Skeletal muscle cell (primary cell): ENCODE results near the gene GABRB1.

Source experiments
- DNase-seq: peaks from one replicate; pipeline ENCODE4 v3.0.0-alpha.2; 2010; ENCODE audit warnings: low read depth
- H3K4me3 ChIP-seq: 2 replicates; pipeline ENCODE4 v1.5.1; 2011; ENCODE audit warnings: low read depth, mild to moderate bottlenecking, control low read depth, low read length, moderate library complexity

GABRB1 gene

DNA sequence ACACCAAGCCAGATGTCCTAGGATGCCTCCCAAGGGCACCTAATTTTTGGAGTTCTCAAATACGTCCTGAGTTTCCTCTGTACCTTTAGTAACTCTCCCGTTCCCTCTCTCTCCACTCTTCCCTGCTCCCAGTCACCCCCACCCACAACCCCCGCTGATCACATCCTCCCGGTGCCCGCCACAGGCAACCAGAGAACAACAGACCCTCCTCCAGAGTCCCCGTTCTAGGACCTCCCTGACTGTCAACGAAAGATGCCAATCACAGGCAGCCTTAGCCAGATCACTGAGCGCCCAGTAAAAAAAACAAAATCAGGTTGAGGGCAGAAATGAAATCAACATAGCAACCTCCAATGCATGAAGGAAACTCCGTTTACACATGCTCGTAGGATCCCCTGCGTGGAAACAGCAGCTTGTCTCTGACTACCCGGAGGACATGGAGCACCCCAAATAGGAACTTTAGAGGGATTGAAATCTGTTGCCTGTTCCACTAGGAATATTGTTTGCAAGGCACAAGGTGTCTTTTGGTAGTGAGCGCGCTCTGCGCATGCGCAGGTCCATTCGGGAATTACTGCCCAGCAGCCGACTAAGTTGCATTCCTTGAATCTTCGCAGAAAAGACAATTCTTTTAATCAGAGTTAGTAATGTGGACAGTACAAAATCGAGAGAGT, at the start of gene GABRB1:
Gene GABRB1, plus strand, starts transcription at position 557 of the 668 bp plus-strand sequence.
- peak within 1 kb of the TSS; percentile 51 for H3K4me3 ChIP-seq
- DNase-seq: no peak

DNA sequence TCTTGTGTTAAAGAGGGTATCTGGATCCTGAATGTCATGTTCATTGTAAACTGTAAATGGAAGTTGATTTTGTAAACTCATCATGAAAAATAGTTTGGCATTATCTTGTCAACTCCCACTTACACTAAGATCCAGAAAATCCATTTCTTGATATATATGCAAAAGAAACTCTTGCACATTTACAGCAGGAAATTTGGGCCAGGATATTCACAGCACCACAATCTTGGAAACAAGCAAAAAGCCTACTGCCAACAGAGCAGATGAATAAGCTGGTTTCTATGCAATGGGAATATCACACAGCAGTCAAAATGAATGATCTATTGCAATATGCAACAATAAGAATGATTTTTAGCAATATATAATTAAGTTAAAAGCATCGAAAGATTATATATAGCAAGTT, 46.6 kb upstream of the GABRB1 start:
- DNase-seq: no peak
- H3K4me3 ChIP-seq: no peak overlapping the region

DNA sequence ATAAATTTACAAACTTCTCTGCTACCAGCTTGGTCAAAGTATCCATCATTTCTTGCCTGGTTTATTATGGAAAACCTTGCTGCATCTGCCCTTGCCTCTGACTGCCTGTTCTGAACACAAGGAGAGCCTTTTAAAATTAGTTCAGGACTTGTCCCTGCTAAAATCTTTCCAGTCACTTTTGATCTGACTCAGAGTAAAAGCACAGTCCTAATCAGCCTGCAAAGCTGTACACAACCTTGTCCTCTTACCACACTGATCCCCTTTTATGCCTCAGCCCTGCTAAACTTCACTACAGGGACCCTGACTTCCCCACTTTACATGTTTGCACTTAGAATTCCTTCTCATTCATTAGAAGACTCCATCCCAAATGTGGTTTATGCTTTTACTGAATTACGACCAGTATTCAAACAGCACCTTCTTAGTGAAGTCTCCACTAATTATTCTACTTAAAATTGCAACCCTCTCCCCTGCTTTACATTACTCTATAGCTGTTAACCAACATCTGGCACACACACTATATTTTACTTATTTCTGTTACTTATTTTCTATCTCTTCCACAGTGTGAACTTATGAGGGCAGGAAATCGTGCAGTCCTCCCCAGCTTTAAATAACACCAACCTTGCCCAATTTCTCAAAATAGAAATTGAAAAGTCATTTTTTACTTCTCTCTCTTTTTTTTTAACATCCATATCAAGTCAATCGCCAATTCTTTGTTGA, 44.3 kb upstream of the GABRB1 start:
- DNase-seq: no peak
- H3K4me3 ChIP-seq: no peak overlapping the region

DNA sequence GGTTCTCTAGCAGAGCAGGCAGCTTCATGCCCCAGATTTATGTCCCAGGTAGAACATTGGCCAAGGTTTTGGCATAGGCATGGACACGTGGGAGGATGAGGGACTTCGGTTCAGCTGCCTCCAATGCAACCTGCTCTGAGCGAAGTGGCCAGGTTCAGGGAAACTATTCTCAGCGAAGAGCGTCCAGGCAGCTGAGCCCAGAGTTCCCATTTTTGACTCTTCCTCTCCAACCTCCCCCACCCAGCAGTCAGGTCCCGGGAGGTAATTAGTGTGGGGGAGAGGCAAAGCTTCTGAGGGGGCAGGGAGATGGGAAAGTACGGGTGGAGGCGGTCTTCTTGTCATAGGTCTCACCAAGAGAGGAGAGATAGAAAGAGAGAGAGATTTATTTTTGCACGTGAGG, 39.0 kb upstream of the GABRB1 start:
- no peak overlapping the region for H3K4me3 ChIP-seq
- DNase-seq: no peak

DNA sequence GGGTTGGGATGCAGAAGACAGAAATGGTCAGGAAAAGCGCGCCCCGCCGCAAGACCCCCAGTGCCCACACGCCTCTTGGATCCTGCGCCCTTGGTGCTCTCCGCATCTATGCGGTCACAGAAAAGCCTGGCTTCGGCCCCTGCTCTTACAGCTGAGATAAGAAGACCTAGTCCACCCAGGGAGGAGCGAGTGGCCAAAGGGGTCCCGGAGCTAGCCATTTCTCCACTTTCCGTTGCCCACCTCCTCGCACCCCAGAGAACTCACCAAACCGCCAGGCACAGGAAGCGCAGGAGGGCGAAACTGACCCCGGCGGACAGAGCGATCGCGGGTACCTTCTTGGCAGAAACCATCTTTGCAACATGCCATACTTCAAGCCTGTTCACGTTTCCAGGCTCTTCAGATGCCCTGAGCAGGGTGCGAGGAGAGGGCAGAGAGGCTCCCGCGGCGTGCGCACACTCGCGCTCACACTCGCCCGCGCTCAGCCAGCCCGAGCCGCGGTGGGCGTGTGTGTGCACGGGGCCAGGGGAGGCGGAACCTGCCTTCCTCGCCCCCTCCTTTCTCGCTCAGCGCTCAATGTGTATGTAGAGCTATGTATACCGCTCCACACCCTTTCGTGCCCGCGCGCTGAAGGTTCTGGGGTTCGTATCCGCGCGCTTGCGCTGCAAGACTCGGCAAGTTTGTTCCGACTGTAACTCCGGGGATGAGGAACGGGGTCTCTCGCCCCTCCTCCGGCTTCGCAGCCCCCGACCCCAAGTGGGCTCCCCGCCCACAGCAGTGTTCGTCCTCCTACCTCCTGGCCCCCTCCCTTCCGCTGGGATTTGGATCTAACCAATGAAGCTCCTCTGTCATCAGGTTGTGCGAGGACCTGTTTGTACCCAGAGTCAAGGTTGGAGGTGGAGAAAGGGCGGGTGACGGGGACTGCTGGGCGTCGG, 38.0 kb upstream of the GABRB1 start, which contains the start of gene GABRA4:
Gene GABRA4, minus strand, starts transcription at position 507 of the 932 bp plus-strand sequence. Its CDS starts 157 bp downstream, at position 350.
- peak within 1 kb of the TSS; percentile 36 for H3K4me3 ChIP-seq
- no peak for DNase-seq

DNA sequence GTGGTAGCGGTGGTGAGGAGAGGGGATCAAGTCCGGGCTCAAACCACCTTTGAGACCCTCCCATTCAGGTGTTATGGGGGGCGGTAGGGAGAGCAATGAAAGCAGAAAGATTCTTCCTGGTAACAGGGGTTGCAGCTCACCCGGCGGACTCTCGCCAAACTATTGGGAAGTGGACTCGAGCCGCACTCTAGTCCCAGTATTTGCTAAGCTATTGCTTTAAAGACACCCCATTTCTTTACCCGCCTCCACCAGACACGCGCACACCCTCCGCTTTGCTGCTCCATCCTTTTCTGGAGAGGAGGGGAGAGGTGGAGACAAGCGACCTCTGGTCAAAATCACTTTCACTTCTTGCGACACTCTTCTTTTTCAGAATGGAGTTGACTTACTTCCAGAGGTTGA, 37.4 kb upstream of the GABRB1 start:
- peak overlapping the region; percentile 36 for H3K4me3 ChIP-seq
- DNase-seq: no peak

DNA sequence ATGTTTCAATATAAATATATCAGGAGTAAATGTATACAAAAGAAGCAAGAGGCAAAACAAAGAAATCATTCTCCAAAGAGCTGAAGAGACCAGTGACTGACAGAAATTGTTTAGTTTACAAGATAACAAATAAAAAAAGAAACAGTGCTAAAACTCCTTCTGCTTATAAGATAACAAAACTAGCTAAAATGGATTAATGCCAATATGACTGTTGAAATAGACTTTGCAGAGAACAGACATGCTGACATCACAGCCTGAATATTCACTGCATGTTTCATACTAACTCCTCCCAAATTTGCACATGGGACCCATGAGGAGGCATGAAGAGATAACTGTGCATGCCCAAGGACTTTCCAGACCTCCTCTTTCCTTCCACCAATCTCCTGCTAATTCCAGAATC, 31.8 kb upstream of the GABRB1 start:
- no peak overlapping the region for H3K4me3 ChIP-seq
- no peak for DNase-seq

DNA sequence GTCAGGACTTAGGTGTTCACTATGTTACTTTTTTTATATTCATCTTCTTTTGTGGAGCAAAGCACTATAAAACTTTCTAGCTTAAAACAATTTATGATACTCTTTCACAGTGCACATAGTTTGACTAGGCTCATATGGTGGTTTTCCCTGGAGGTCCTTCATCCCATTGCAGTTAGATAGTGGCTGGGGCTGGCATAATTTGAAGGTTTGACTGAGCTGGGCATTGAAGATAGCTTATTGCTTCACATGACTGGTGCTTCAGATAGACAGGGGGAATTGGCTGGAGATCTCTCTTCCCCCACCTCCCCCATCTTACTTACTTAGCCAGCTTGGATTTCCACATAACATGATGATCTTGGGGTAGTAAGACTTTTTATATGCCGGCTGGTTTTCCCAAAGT, 31.0 kb upstream of the GABRB1 start:
- H3K4me3 ChIP-seq: no peak overlapping the region
- DNase-seq: no peak

DNA sequence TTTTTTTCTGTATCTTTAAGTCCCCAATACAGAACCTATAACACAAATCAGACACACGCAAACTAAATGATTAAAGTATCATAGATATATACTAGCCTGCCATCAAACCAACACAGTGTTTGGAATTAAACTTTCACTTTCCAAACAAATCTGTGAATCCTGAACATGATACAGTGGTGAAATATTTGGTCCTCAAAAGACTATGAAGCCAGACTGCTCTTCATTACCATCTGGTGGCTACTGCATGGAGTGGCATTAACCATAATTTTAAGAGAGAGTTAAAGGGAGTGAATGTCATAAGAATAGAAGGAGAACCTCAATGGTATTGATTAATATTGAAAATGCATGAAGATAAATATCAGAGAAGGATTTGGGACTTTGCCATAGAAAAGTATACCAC, 28.8 kb upstream of the GABRB1 start:
- no peak for DNase-seq
- H3K4me3 ChIP-seq: no peak overlapping the region

DNA sequence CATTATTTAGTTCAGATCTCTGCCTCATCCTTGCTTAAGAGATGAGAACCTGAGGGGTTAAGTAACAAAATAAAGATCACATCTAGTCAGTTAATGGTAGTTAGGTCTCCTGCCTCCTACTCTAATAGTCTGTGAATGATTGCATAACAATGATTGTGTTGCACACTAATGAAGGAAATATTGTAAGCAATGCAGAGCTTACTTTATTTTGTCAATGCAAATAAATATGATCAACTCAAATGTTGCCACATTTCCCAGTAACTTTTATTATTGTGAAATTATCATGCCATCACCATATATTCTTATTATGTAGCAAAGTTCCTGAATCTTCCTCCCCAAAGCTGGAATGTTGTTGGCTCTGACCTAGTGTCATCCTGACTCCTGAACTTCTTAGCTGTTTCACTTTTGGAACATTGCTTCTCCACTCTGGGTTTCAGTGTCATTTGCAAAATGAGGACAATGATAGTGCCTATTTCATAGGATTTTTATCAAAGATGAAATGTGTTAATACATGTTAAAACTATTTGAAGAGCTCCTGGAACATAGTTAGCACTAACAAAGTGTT, 20.9 kb upstream of the GABRB1 start:
- no peak overlapping the region for H3K4me3 ChIP-seq
- DNase-seq: no peak

DNA sequence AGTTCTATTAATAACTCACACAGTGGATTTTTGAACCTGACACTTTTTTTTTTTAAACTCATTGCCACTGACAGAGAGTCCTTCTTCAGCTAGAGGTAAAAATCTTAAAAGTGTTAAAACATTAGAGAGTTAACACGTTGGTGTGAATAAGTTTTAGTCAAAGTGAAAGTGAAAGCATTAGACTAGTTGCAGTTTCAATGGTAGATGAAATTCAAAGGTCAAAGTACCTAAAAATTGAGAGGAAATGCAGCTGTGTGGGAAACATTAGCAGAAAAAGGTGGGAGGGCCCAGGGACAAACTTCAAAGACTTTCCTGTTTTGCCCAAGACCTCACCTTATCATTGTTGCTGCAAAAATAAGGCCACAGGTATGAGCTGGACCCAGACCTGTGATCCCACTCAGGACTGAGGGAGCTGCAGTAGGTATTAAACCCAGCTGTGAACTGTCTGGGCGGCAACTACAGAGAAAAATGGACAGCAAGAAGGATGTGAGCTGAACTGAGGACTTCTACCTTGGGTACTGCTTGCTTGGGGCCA, 20.4 kb upstream of the GABRB1 start:
- H3K4me3 ChIP-seq: no peak overlapping the region
- DNase-seq: no peak

DNA sequence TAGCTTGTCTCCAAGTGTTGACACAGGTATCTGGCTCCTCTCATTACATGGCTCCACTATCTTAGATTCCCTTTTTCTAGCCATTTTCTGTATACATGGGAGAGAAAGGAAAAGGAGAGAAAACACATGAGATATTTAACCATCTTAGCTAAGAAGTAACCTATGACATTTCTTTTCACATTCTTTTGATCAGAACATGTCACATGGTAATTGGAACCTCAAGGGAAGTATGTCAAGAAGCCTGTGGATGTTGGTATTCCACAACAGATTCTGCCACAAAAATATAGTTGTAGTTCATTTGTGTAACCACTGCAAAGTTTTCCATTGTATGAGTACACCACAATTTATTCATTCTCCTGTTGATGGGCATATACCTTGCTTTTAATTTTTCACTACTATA, 18.7 kb upstream of the GABRB1 start:
- no peak for DNase-seq
- no peak overlapping the region for H3K4me3 ChIP-seq

DNA sequence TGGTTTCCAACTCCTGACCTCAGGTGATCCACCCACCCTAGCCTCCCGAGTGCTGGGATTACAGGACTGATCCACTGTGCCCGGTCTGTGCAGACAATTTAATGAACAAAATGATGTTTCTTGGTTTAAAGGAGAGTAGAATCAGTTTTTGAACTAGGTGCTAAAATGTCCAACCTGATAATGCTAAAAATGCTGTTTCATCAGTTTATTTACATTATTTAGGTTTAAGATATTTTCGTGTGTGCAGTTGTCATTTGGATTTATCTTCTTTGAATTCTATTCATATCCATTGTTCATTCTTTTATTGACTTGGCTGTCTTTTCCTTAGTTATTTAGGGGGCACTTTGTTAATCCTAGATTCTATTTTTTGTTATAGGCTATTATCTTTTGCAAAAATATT, 18.0 kb upstream of the GABRB1 start:
- no peak for DNase-seq
- no peak overlapping the region for H3K4me3 ChIP-seq

DNA sequence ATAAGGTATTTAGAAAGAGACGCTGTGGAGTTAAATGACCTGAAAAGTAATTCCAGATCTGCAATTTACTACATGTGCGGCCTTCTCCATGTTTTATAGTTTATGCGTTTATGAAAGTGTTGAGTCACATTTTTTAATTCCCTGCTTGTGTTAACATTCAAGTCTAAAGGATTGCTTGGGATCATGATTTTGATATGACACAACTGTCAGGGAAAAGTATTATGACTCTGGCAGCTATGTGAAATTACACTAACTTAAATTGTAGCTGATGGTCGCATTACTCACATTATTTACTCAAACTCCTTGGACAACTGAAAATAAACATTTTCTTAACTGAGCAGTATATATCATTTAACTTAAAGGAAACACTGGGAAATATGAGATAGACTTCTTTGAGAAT, 14.3 kb upstream of the GABRB1 start:
- H3K4me3 ChIP-seq: no peak overlapping the region
- no peak for DNase-seq

DNA sequence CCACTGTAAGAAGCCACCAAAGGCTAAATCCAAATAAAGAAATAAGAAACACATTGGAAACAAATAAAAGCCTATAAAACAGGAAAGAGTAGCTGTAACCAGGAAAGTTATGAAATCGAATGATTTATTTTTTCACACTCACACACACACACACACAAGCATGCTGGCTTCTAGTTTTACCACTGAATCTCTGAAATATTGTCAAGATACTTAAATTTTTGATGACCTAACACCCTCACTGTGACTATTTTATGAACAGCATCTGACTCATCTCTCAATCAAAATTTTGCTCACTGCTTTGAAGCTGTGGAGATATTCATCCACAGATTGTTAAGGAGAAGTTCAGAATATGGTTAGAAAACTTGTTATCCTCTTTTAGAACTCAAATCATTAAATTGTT, 13.9 kb upstream of the GABRB1 start:
- DNase-seq: no peak
- H3K4me3 ChIP-seq: no peak overlapping the region

DNA sequence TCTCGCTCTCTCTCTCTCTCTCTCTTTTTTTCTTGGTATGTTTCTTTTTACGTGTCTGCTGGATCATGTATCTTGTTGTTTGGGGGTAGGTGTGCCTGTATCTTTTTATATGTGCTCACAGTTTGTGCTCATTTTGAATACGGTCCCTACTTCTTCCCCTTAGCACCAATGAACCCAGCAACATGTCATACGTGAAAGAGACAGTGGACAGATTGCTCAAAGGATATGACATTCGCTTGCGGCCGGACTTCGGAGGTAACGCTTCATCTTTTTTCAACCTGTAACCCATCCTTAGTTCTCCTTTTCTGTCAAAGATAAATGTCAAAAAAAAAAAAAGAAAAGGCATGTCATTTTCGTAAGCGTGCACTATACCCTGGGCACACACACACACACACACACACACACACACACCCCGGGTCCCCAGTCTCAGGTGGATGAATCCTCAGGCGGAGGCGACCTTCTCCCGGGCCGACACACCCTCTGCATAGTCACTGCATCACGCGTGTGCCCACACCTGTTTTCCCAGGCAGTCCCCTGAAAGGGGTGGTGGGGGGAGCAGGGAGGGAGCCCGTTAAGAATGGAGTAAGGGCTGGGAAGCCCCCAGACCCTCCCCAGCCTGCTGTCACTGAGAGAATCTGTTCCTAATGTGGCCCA, 511 bp downstream of the GABRB1 start:
- H3K4me3 ChIP-seq: peak overlapping the region; percentile 51
- no peak for DNase-seq

DNA sequence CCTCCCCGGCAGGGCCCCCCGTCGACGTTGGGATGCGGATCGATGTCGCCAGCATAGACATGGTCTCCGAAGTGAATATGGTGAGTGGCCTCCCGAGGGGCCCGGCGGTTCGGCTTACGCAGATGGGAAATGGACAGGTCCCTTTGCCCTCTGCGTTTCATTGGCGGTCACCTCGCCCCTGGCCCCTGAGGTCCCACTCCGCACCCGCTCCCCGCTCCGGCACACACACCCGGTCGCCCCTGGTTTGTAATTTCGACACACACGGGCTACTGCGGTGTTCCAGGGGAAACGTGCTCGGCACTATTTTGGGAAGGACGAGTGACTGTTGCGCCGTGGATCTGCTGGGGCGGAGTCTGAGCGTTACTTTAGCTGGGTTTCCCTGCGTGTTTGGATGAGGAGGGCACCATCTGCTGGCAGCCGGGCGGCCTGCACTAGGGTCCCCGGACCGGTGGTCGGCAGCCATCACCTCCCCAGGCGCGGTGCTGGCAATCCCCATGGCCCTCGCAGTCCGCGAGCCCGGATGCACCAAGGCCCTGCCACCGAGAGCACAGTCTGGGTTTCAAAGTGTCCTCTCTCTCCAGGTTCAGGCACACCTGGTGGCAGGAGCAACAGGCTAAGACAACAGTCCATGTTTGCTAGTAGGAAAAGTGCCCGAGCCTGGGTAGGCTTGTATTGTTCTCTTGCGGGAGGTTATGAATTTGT, 1.2 kb downstream of the GABRB1 start:
- peak overlapping the region; percentile 51 for H3K4me3 ChIP-seq
- DNase-seq: no peak

DNA sequence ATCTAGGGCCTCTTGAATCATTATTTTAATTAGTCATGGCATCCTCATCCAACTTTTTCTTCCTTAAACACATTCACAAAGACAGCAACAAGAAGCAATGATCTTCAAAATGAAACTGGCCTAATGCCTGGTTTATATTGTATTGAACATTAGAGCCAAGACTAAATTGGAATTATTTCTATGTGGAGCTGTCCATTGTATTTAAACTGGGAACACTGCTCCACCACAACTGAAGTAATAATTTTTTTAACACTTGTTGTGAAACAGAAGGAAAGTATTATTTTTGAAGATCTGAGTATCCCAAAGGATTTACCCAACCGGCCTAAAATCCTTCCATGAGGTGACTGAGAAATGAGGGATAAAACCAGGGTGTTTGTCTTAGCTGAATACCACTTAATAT, 6.9 kb downstream of the GABRB1 start:
- no peak for DNase-seq
- no peak overlapping the region for H3K4me3 ChIP-seq

DNA sequence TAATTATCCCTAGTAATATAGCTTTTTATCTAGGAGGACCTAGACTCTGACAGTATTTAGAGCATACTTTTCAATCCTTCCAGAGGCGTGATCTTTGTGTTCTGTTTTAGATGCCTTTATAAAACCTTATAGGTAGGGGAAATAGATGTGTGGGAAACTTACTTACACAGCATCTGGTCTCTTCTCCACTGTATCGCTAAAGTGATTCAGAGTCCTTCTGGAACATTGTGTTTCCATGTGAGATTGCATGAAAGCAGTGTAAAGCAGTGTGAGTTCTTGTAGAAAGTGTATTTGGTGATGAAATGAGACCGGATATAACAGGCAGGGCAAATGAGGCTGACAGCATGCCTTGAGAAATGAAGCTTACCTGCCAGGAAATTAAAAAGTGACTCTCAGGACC, 9.5 kb downstream of the GABRB1 start:
- H3K4me3 ChIP-seq: no peak overlapping the region
- no peak for DNase-seq
